HG02763 (cell line): ENCODE results near the gene GCK.
"Not testable (repeated sequence)": the region's sequence is repeated elsewhere in the genome, so short reads cannot be mapped to it uniquely, and the experiment has no call there.

Source experiments
- ATAC-seq: cut with Tn5 transposase; IDR thresholded peaks from one replicate; pipeline ENCODE4 v1.9.1; 2021; ENCODE audit warnings: mild to moderate bottlenecking, moderate library complexity; ENCODE audit not compliant: unreplicated experiment

The GCK gene

GRCh38 chr7:44184206-44184872, 4.9 kb downstream of the GCK start:
- ATAC-seq: no peak

DNA sequence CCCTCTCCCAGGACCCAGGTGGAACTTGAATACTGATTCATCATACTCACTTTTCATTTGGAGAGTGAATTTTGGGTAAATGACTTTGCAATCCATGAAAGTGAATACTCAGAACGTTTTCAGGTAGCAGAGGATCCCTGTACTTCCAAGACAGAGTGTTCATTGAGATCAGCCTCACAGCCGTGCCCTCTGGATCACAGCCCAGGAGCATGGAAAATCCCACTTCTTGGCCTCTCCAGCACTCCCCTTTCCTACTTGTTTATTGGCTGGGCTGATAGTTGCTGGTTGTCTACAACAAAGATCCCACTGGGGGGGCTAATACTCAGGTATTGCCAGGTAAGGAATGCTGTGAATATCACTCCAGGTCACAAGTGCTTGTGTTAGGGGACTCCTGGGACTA, 5.9 kb downstream of the GCK start:
- ATAC-seq: no peak

GRCh38 chr7:44182827-44183226, 6.4 kb downstream of the GCK start:
- no peak for ATAC-seq

DNA sequence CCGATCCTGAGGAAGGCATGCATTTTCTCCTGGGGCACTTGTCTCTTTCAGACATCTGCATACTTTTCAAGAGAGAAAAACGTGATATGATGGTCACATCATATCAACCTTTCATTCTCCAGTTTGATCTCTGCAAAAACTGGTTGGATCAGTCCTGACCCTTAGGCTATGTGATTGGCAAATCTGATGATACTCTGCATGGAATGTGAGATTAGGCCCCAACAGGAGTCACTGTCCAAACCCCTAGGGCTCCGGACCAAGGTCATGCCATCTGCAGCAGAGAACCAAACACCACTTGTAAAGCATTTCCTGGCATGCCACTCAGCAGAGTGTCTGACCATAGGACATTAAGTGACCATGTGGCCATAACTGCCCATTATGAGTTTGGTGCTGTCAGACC, 8.6 kb downstream of the GCK start:
- no peak for ATAC-seq

DNA sequence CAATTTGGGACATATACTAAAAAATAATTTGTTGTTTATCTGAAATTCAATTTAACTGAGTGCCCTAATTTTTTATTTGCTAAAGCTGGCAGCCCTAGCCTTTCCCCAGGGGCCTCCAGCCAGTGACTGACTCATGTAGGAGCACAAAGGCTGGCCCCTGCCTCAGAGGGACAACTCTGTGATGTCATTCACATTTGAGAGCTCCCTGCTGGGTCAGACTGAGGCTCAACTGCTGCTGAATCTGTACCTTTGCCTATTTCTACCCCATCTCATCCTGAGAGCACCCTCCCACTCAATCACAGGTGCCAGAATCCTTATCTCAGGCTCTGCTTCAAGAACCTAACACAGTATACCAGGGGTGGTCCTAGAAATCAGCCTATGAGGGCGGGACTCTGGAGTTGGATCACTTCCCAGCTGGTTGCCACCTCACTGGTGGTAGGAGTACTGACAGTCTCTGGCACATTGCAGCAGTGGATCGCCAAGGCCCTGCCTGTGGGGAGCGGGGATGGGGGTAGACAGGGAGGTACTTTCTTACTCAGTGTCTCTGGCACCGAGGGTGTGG, 11.6 kb downstream of the GCK start:
- ATAC-seq: no peak

GRCh38 chr7:44176486-44176885, 12.8 kb downstream of the GCK start:
- ATAC-seq: no peak

GRCh38 chr7:44175730-44176129, 13.5 kb downstream of the GCK start:
- ATAC-seq: no peak

DNA sequence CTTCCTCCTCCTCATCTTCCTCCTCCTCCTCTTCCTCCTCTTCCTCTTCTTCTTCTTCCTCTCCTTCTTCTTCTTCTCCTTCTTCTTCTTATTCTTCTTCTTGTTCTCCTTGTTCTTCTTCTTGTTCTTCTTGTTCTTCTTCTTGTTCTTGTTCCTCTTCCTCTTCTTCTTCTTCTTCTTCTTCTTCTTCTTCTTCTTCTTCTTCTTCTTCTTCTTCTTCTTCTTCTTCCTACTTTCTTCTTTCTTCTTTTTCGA, 14.6 kb downstream of the GCK start:
- ATAC-seq: not testable (repeated sequence)

DNA sequence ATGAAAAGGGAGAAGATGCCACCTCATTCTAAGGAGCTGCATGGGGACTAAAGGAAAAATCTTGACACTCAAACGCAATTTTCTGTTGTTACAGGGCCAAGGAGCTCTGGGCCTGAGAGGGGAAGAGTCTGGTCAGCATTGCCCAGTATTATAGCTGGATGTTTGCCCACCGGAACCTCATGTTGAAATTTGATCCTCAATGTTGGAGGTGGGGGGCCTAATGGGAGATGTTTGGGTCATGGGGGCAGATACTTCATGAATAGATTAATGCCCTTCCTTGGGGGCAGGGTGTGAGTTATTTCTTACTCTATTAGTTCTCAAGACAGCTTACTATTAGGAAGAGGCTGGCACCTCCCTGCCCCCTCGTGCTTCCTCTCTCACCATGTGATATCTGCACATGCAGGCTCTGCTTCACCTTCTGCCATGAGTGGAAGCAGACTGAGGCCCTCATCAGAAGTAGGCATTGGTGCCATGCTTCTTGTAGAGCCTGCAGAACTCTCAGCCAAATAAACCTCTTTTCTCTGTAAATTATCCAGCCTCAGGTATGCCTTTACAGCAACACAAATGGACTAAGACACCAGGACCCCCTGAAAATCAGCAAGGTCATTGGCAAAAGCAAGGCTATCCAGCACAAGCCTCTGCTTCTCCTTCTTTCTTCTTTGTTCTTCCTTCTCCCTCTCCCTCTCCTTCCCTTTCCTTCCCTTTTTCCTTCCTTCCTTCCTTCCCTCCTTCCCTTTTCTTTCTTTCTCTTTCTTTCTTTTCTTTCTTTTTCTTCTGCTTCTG, 15.1 kb downstream of the GCK start:
- no peak for ATAC-seq

- ATAC-seq: no peak
Observed at GRCh38 chr7:44172803-44173424, 16.3 kb downstream of the GCK start.

DNA sequence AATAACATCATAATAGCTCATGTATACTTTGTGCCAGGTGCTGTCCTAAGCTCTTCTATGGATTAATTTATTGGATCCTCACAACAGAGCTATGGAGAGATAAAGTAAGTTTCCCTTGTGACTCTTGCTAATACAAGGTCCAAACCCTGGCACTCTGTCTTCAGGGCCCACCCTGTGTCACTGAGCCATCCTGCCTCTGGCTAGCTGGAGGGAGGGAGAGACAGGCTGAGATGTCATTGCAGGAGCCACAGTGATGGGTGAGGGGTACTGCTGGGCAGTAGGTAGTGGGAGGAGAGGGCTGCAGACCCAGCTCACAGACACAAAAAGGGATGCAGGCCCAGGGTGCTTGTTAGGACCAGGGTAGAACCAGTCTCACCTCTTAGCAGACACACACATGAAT, 16.9 kb downstream of the GCK start:
- ATAC-seq: no peak

- not testable (repeated sequence) for ATAC-seq
Observed at GRCh38 chr7:44171901-44172300, 17.3 kb downstream of the GCK start.

DNA sequence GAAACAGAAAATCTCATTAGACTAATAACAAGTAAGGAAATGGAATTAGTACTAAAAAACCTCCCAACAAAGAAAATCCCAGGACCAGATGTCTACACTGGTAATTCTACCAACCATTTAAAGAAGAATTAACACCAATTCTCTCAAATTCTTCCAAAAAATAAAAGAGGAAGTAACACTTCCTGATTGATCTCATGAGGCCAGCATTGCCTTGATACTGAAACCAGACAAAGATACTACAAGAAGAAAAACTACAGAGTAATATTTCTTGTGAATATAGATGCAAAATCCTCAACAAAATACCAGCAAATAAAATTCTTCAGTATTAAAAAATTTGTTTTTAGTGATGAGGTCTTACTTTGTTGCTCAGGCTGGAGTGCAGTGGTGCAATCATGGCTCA, 21.3 kb downstream of the GCK start:
- no peak for ATAC-seq

DNA sequence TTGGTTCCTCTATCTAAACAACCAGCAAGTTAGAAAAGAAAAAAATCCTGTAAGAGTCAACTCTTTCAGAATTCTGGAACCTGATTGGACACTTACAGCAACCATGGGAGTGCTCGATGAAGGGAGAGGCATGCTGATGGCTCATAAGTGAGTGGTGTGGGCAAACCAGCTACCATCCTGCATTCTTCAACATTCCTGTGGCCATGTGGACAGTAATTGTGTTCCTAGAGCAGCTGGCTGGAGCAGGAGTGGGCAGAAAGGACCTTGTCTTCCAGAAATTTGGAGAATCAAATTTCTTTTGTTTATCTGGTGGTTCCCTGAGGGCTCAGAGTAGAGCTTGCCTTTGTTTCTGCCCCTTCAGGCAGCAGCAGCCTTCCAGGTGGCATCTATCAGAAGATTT, 25.6 kb downstream of the GCK start:
- no peak for ATAC-seq

DNA sequence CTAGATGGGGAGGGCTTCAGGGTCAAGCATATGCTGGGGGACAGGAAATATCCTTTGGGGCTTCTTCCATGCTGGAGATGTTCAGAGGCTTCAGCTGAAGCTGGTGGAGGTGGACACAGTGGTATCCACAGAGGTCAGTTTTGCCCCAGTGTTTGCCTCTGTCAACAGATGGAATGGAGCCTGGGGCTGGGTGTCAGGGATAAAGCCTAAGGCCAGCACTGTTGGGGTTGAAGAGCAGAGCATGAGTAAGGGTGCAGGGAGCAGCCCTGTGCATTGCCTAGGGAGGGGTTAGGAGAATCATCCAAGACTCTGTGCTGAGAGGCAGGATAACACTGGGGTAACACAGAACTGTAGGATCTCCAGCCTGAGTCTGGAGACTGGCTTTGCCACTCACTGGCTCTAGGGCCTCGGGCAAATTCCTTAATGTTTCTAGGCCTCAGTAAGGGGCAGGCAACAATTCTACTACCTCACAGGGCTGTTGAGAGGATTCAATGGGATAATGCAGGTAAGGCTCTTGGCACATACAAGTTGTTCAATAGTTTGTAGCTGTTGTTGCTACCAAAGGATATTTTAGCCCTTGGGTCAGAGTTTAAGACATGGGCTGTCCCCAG, 26.3 kb downstream of the GCK start:
- no peak for ATAC-seq

GRCh38 chr7:44162179-44162578, 27.1 kb downstream of the GCK start:
- no peak for ATAC-seq

- no peak for ATAC-seq
Observed at GRCh38 chr7:44161371-44161770, 27.9 kb downstream of the GCK start.

GRCh38 chr7:44159824-44160630, 29.2 kb downstream of the GCK start:
- ATAC-seq: no peak

GRCh38 chr7:44158873-44159631, 30.2 kb downstream of the GCK start:
- ATAC-seq: no peak
